C4-2B (cell line): ENCODE measurements around the gene OLFM2.

Experiments
- H3K27ac ChIP-seq: fragments of 450-650 bp; 2 replicates; pipeline ENCODE4 v1.5.1; 2017
- ZFX ChIP-seq: fragments of 450-650 bp; IDR thresholded peaks from 2 replicates; pipeline ENCODE4 v1.6.1; 2017
- TF ChIP-seq, protein P1 (sequence below): fragments of 450-650 bp; conservative IDR thresholded peaks from 2 replicates; pipeline ENCODE4 v1.5.1; 2017; ENCODE audit warnings: mild to moderate bottlenecking

OLFM2 gene

DNA sequence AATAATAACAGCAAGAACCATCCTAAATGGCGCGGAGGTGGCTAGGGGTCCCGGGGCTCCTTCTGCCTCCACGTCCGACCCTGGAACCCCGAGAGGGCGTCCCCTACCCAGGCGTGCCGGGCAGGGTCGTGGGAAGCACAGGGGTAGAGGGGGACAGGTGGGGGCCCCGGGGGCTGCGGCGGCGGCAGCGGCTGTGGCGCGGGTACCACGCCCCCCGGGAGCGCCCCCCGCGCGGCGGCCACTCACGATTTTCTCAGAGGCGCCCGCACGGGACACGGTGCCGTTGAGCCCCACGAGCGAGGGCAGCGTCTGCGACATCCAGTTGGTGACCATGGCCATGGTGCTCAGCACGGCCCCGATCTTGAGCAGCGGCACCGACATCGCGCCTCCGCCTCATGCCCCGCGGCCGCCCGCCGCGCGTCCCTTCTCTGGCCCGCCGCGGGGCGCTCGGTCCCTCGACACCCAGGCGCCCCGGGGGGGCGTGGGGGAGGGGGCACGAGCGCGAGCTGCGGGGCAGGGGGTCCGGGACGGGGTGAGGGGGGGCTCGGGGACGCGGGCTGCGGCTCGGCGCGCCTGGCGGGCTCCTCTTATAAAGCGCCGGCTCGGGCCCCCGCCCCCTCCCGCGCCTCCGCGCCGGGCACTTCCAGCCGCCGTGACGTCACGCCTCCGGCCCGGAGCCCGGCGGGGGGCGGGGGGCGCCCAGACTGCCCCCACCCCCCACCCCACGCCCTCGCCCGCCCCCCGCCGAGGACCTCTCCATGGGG is 22.9 kb downstream of the OLFM2 start:
- no peak overlapping the region for H3K27ac ChIP-seq
- no peak for TF ChIP-seq ZFX
- TF ChIP-seq, protein P1, sequence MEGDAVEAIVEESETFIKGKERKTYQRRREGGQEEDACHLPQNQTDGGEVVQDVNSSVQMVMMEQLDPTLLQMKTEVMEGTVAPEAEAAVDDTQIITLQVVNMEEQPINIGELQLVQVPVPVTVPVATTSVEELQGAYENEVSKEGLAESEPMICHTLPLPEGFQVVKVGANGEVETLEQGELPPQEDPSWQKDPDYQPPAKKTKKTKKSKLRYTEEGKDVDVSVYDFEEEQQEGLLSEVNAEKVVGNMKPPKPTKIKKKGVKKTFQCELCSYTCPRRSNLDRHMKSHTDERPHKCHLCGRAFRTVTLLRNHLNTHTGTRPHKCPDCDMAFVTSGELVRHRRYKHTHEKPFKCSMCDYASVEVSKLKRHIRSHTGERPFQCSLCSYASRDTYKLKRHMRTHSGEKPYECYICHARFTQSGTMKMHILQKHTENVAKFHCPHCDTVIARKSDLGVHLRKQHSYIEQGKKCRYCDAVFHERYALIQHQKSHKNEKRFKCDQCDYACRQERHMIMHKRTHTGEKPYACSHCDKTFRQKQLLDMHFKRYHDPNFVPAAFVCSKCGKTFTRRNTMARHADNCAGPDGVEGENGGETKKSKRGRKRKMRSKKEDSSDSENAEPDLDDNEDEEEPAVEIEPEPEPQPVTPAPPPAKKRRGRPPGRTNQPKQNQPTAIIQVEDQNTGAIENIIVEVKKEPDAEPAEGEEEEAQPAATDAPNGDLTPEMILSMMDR = no peak

DNA sequence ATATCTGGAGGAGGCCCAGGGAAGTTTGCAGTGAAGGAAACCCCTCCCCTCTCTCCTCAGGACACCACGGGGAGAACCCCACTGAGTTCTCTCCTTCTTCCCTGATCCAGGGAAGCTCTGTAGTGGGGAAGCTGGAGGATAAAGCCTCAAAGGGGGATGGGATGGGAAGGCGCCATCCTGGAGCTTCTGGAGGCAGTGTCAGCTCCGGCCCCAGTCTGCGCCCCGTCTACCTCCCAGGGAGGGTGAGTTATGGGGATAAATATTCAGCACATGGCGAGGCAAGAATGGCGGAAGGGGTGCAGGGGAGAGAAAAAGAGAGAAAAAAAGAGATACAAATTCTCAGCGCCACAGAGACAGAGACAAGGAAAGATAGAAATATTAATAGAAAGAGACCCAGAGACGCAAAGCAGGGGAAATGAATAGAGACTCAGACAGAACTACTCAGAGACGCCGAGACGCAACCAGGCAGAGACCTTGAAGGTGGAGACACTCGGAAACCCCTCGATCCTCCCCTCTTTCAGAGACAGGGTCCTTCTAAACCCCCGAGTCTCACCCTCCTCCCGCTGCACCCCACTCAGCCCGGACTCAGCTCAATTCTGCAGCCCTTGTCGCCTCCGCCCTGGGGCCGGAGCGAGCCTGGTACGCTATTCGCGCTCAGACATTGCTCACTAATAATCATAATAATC is 23.6 kb downstream of the OLFM2 start:
- TF ChIP-seq, protein P1 = no peak
- TF ChIP-seq ZFX = no peak
- no peak overlapping the region for H3K27ac ChIP-seq

DNA sequence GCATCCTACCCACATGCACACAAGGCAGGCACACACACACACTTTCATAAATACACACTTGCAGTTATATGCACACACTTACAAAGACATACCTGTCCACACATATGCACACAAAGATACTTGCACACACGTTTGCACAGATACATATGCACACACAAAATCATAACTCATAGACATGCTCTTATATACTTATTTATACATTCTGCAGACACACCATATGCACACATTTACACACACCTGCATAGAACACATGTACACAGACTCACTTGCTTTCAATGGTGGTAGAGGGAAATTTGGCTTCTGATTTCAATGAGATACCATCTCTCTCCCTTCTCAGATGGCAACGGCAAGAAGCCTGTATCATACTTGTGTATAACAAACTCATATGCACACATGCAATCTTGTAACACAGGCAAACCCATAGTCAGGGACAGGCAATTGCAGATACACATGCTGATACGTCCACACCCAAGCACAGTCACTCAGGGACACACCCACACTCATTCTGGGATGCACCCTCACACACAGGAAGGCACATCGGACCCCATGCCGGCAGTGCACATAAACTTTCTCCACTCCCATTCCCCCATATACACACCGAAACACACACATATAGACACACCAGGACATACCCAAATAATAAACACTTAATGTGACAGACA is 24.7 kb downstream of the OLFM2 start:
- H3K27ac ChIP-seq = no peak overlapping the region
- no peak for TF ChIP-seq ZFX

DNA sequence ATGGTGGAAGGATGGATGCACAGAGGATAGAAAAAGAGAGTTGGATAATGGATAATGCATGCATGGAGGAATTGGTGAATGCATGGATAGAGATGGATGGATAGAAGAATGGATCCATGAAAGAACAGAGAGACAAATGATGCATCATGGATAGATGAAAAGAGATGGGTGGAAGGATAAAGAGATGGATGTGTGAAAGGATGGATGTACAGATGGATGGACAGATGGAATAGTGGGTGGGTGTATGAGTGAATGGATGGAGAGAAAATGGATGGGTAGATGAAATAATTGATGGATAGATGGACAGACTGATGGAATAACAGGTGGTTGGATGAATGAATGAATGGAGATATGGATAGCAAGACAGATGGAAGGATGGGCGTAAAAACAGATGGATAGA is 25.7 kb downstream of the OLFM2 start:
- no peak overlapping the region for H3K27ac ChIP-seq
- no peak for TF ChIP-seq ZFX
- TF ChIP-seq, protein P1 = no peak

DNA sequence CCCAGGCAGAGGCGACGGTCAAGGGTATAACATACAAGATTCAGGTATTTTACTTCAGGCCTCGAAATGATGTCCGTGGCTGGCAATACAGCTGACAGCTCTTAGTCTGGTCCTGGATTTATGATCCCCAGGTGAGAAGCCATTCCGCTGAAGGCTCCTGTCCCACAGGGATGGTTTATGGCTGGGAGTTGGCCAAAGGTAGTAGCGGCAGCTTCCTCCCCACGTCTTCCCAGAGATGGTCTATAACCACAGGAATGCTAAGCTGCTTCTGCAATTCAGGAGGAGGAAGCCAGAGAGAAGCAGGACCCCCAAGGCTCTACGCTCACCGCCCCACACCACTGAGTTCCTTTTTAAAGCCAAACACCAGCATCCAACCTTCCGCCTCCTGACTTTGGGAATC is 27.1 kb downstream of the OLFM2 start:
- no peak overlapping the region for H3K27ac ChIP-seq
- TF ChIP-seq ZFX = no peak
- TF ChIP-seq, protein P1 = no peak

DNA sequence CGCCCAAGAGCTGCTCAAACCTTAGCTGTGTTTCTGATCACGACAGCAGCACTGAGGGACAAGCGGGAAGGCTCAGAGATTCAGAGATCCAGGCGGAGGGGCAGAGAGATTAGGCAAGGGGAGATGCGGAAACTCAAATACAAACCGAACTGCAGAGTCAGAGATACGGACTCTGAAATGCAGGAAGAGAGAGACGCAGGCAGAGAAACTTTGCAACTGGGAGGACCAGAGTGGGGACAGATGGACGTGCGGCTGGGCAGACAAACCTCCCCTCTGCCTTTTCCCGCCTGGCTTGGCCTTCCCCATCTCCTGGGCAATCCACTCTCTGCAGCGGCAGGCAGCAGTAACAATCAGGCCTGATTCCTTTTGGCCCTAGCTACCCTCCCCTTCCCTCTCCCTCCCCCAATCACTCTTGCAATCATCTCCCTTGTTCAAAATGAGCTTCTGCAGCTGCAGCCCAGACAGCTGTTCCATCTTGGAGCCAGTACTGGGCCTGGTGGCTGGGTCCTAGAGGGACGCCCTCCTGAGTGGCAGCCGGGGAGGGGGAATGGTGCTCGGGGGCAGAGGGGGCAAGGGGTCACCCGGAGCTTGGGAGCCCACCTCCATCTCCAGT is 29.7 kb downstream of the OLFM2 start:
- H3K27ac ChIP-seq = no peak overlapping the region

DNA sequence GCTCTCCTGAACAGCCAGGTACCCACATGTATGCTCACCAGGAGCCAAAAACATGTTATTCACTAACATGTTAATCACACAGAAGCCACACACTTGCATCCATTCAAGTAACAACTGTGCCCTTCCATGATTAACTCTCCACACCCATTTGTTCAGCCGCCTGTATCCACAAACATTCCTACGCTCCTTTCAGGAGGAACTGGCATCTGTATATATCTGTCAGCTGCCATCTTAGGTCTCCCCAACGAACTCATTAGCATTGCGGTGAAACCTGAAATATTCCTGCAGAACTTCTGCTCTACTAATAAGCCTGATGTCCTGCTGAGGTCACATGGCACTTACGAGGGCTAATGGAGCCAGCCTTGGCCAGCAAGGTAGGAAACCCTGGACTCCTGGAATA is 33.0 kb downstream of the OLFM2 start:
- H3K27ac ChIP-seq = no peak overlapping the region
- TF ChIP-seq, protein P1 = no peak
- TF ChIP-seq ZFX = no peak

More for the DNA sequence above, 29.7 kb downstream of the OLFM2 start:
- TF ChIP-seq ZFX = no peak
- TF ChIP-seq, protein P1 = no peak
